ENCODE results near the gene TRPM4.

TRPM4 gene

DNA sequence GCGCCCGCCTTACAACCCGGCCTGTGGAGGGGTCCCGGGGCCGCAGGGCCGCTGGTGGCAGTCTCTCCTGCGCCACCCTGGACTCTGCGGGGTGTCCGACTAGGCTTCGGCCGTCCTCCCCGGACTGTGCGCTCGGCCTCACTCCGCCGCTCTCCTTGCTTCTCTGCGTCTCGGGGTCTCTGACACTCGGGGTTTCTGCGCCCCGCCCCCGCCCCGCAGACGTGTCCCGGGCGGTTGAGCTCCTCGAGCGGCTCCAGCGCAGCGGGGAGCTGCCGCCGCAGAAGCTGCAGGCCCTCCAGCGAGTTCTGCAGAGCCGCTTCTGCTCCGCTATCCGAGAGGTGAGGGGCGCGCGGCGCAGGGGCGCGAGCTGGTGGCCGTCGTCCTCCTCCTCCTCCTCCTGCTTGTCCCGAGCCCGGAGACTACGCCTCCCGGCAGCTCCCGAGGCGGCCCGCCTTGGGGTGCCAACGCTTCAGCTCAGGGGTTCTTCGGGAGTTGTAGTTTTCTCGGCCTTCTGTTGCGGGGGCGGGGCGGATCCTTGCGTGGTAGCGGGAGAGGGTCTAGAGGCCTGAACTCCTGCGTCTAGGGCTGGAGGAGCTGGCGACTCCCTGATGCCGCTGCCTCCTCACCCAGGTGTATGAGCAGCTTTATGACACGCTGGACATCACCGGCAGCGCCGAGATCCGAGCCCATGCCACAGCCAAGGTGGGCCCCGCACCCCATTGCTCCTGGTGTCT is 42.8 kb upstream of the TRPM4 start:
- H3K4me3 ChIP-seq (ENCODE audit: low read length): peak overlapping the region; percentile 64
- DNase-seq (ENCODE audit: low read depth): no peak
- TF ChIP-seq, protein P1, sequence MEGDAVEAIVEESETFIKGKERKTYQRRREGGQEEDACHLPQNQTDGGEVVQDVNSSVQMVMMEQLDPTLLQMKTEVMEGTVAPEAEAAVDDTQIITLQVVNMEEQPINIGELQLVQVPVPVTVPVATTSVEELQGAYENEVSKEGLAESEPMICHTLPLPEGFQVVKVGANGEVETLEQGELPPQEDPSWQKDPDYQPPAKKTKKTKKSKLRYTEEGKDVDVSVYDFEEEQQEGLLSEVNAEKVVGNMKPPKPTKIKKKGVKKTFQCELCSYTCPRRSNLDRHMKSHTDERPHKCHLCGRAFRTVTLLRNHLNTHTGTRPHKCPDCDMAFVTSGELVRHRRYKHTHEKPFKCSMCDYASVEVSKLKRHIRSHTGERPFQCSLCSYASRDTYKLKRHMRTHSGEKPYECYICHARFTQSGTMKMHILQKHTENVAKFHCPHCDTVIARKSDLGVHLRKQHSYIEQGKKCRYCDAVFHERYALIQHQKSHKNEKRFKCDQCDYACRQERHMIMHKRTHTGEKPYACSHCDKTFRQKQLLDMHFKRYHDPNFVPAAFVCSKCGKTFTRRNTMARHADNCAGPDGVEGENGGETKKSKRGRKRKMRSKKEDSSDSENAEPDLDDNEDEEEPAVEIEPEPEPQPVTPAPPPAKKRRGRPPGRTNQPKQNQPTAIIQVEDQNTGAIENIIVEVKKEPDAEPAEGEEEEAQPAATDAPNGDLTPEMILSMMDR (conservative IDR thresholded peaks at IDR 0.05; ENCODE audit: low read depth, low read length): no peak

DNA sequence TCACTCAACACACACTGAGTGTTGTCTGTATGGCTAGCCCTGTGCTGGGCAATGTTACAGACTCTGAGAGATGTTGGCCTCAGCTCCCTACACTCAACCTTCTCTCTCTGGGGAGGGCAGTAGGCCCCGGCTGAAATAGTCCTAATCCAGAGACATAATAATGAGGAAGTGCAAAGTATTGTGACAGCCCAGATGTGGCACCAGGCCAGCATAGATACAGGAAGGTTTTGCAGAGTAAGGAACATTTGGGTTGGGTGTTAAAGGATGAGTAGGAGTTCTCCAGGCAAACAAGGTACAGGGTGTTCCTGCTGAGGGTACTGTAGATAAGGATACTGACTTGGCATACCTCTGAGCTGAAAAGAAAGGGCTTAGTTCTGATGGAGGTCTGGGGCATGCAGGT is 41.0 kb upstream of the TRPM4 start:
- TF ChIP-seq, protein P1 (conservative IDR thresholded peaks at IDR 0.05; ENCODE audit: low read depth, low read length): no peak
- no peak for DNase-seq (ENCODE audit: low read depth)
- H3K4me3 ChIP-seq (ENCODE audit: low read length): no peak overlapping the region

DNA sequence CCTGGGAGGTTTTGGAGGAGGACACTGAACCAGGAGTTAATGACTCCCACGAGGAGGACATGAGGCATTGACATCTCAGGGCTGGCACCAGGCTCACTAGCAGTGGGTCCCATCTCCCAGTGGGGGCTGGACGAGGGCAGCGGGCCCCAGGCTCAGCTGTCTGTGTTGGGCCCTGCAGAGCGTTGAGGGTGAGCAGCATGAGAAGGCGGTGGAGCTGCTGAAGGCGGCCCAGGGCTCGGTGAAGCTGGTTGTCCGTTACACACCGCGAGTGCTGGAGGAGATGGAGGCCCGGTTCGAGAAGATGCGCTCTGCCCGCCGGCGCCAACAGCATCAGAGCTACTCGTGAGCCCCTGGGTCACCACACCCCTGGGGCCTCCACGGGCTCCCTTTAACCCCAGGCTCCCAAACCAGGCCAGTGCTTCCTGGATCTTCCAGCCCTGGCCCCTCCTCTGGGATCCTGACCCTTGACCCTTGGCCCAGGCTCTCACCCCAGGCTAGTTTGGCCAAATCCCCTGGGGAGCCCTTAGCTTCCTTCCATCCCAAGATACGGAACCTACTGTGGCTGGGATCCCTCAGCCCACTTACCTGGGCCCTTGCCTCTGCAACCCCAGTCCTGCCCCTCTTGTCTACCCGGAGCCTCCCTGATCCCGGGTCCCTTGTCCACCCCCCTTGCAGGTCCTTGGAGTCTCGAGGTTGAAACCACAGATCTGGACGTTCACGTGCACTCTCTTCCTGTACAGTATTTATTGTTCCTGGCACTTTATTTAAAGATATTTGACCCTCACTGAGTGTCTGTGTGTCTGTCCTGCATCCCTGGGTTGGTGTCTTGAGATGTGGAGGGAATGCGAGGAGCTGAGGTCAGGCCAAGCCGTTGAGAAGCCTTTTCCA is 39.7 kb upstream of the TRPM4 start:
- no peak for DNase-seq (ENCODE audit: low read depth)
- H3K4me3 ChIP-seq (ENCODE audit: low read length): peak overlapping the region; percentile 69
- TF ChIP-seq, protein P1 (conservative IDR thresholded peaks at IDR 0.05; ENCODE audit: low read depth, low read length): no peak

DNA sequence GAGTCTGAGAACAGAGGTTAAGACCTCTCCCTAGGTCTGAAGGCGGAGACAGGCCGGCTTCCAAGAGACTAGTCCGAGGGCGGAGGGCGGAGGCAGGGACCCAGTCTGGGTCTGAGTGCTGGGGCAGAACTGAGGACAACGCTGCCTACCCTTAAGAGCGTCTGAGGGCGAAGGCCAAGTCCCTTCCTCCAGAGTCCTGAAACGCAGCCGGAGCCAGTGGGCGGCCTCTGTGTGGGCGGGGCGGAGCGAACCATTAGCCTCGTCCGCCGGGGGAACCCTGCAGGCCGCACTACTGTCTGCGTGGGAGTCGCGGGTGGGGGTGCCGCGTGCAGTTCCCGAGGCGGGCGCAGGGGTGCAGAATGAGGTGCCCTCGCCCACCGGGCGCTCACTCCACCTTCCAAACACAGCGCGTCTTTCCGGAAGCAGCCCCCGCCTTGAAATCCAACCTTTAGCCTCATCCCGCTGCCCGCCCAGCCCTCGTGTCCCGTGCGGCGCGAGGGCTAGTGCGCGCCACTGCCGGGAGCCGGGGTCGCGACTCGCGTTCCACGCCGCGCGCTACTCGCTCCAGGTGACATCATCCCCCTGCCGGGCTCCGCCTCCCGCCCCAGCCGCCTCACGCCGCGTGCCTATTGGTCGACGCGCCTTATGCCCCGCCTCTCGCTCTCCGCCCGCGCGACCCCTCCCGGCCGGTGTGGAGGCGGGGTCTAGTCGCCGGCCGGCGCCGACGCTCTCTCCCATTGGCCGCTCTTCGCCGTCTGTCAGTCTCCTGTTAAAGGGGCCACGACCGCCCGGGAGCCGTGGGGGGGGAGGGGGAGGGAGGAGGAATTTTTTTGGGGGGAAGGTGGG is 38.8 kb upstream of the TRPM4 start, which contains the start of gene C19orf73:
TSS of gene C19orf73 (minus strand) at position 579 of the 846 bp plus-strand sequence. CDS start at position 458, 121 bp downstream.
- DNase-seq (ENCODE audit: low read depth): peak; percentile 66
- peak within 1 kb of the TSS; percentile 69 for H3K4me3 ChIP-seq (ENCODE audit: low read length)

DNA sequence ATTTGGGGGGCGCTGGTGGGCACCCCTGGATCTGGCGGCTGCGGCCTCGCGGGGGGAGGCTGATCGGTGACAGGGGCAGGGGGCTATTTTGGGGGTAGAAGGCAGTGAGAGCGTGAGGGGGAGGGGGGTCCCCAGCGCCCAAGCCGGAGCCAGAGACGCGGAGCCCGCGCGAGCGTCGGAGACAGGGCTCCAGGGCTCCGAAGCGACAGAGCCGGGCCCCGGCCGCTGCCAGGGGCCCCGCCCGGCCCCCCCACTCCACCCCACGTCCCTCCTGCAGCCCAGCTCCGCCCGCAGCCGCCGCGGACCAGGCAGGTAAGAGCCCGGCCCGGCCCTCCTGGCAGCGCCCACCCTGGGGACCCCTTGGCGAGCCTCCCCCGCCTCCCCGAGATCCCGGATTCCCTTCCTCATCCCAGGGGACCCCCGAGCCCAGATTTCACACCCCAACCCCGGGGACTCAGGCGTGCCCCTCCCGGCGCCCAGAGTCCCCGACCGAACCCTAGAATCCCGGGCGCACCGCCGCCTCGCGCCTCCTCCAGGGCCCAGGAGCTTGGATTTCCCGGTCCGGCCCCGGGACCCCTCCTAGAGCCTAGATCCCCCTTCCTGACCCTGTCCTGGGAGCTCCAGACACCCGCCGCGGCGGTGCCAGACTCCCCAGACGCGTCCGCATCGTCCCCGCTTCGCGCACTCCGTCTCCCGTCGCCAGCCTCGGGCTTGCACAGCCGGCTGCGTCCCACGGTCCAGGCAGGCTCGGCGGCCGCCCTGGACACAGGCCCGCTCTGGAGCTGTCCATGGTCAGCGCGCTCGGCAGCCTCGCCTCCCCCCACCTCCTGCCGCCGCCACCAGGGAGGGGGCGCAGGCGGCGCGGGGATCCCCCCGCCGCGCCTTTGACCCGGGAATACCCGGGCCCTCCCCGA is 37.9 kb upstream of the TRPM4 start, which contains the start of gene PPFIA3:
TSS of gene PPFIA3 (plus strand) at position 134 of the 914 bp plus-strand sequence. CDS start 8,330 bp downstream, outside the sequence.
- peak within 1 kb of the TSS; percentile 69 for H3K4me3 ChIP-seq (ENCODE audit: low read length)
- no peak for DNase-seq (ENCODE audit: low read depth)
- TF ChIP-seq, protein P1 (conservative IDR thresholded peaks at IDR 0.05; ENCODE audit: low read depth, low read length): no peak

More for the DNA sequence above, 38.8 kb upstream of the TRPM4 start, which contains the start of gene C19orf73:
- TF ChIP-seq, protein P1 (conservative IDR thresholded peaks at IDR 0.05; ENCODE audit: low read depth, low read length): no peak

DNA sequence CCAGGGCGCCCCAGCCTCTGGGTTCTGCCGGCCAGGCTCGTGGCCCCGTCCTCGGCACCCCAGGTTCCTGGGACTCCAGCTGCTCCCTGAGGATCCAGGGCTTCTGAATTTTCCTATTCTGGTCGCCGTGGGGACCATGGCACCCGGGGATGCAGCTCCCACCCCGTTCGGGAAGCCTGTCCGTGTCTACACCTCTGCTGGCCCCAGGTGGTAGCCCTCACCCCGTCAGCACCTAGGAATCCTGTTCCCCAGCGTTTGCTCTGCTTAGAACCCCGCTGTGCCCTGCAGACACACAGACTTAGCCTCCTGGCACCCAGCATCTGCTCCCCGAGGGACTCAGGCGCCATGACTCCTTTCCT is 37.3 kb upstream of the TRPM4 start:
- DNase-seq (ENCODE audit: low read depth): no peak
- H3K4me3 ChIP-seq (ENCODE audit: low read length): no peak overlapping the region
- TF ChIP-seq, protein P1 (conservative IDR thresholded peaks at IDR 0.05; ENCODE audit: low read depth, low read length): no peak
